GM19372 (cell line): ENCODE results near the gene DYNC1I2.
"Not testable (repeated sequence)": the region's sequence is repeated elsewhere in the genome, so short reads cannot be mapped to it uniquely, and the experiment has no call there.

Source experiments
- ATAC-seq: cut with Tn5 transposase; IDR thresholded peaks from one replicate; pipeline ENCODE4 v1.9.1; 2021; ENCODE audit warnings: mild to moderate bottlenecking, low read depth, moderate library complexity; ENCODE audit not compliant: unreplicated experiment

The DYNC1I2 gene

GRCh38 chr2:171711351-171711750, 24.1 kb downstream of the DYNC1I2 start:
- no peak for ATAC-seq

GRCh38 chr2:171712051-171712450, 24.8 kb downstream of the DYNC1I2 start:
- ATAC-seq = no peak

GRCh38 chr2:171718720-171719119, 31.5 kb downstream of the DYNC1I2 start:
- ATAC-seq = no peak

GRCh38 chr2:171719660-171720059, 32.4 kb downstream of the DYNC1I2 start:
- no peak for ATAC-seq

- ATAC-seq = no peak
These were observed 36.7 kb downstream of the DYNC1I2 start for GRCh38 chr2:171723716-171724683.

GRCh38 chr2:171726847-171727450, 39.7 kb downstream of the DYNC1I2 start:
- ATAC-seq = no peak

- no peak for ATAC-seq
These were observed 42.0 kb downstream of the DYNC1I2 start for GRCh38 chr2:171728989-171729951.

GRCh38 chr2:171729952-171730317, 42.7 kb downstream of the DYNC1I2 start:
- no peak for ATAC-seq

- ATAC-seq = no peak
These were observed 48.9 kb downstream of the DYNC1I2 start for GRCh38 chr2:171735991-171736710.

- no peak for ATAC-seq
These were observed 53.9 kb downstream of the DYNC1I2 start for GRCh38 chr2:171741189-171741588.

- no peak for ATAC-seq
These were observed 55.5 kb downstream of the DYNC1I2 start for GRCh38 chr2:171742760-171743159.

- ATAC-seq = no peak
These were observed 57.9 kb downstream of the DYNC1I2 start for GRCh38 chr2:171745141-171745540.

GRCh38 chr2:171745806-171746205, 58.5 kb downstream of the DYNC1I2 start:
- no peak for ATAC-seq

- ATAC-seq = no peak
These were observed 60.1 kb downstream of the DYNC1I2 start for GRCh38 chr2:171747371-171747770.

GRCh38 chr2:171754254-171754939, 67.1 kb downstream of the DYNC1I2 start:
- no peak for ATAC-seq

GRCh38 chr2:171758762-171759161, 71.5 kb downstream of the DYNC1I2 start:
- not testable (repeated sequence) for ATAC-seq

- ATAC-seq = not testable (repeated sequence)
These were observed 73.9 kb downstream of the DYNC1I2 start for GRCh38 chr2:171761176-171761575.

GRCh38 chr2:171762879-171763573, 75.8 kb downstream of the DYNC1I2 start:
- no peak for ATAC-seq

- ATAC-seq = no peak
These were observed 76.3 kb downstream of the DYNC1I2 start for GRCh38 chr2:171763602-171764001.
